ENCODE results near the gene CLIP1.
"Not testable (repeated sequence)": the region's sequence is repeated elsewhere in the genome, so short reads cannot be mapped to it uniquely, and the experiment has no call there.

- TF ChIP-seq CTCF (conservative IDR thresholded peaks at IDR 0.05; ENCODE audit: low read depth, low read length); EZH2 (IDR thresholded peaks at IDR 0.05; ENCODE audit: borderline replicate concordance, low read depth, low read length, poor library complexity, severe bottlenecking): not testable (repeated sequence)
These were observed 48.1 kb upstream of the CLIP1 start for GRCh38 chr12:122470576-122470975.

All from A673 (cell line).